PC-9 (cell line): ENCODE results near the gene AOC3. TPM values are rescaled to one million over a fixed set of nuclear protein-coding genes. Genes with fewer than 3 reads are reported as not detected.

Experiments used
- BruUV-seq: library from RNA; stranded (reverse); fragments of 400-500 nt; replicated peaks from 2 replicates; lab custom pipeline; 2021; lab: Mats Ljungman, UMichigan
- CTCF ChIA-PET: fragments of 300-600 bp; sonication (Branson Sonifier 250); formaldehyde crosslinking; loops from one replicate; lab custom pipeline; 2022; ENCODE audit warnings: antibody characterized with exemption; lab: Charles Lee
- POLR2A ChIA-PET: fragments of 300-600 bp; sonication (Branson Sonifier 250); formaldehyde crosslinking; loops from one replicate; lab custom pipeline; 2022; ENCODE audit warnings: antibody characterized with exemption; ENCODE audit not compliant: unreplicated experiment; lab: Charles Lee
- DNase-seq, 2 experiments: peaks; one replicate each; pipeline versions ENCODE4 v3.0.0 to v3.0.0-alpha.2; 2015 to 2022; ENCODE audit warnings: mixed read lengths in 1 of 2
- H2AFZ ChIP-seq: fragments of 200-600 bp; sonication (generic); 2 replicates; pipeline ENCODE4 v1.8.1; 2017; ENCODE audit warnings: antibody characterized with exemption
- H3F3A ChIP-seq: fragments of 200-600 bp; sonication (generic); 2 replicates; pipeline ENCODE4 v1.8.1; 2017; ENCODE audit warnings: antibody characterized with exemption, mild to moderate bottlenecking, low read depth; ENCODE audit not compliant: insufficient read depth
- H3K27ac ChIP-seq: fragments of 200-600 bp; sonication (generic); 2 replicates; pipeline ENCODE4 v1.6.1; 2016; ENCODE audit warnings: mixed run types
- H3K27me3 ChIP-seq: fragments of 200-600 bp; sonication (generic); 2 replicates; pipeline ENCODE4 v1.6.1; 2016; ENCODE audit warnings: low read depth, mixed run types; ENCODE audit not compliant: insufficient read depth
- H3K36me3 ChIP-seq: fragments of 200-600 bp; sonication (generic); 2 replicates; pipeline ENCODE4 v1.6.1; 2016; ENCODE audit warnings: low read depth, mixed run types
- H3K4me1 ChIP-seq: fragments of 200-600 bp; sonication (generic); replicated peaks from 2 replicates; pipeline ENCODE4 v1.6.1; 2016; ENCODE audit warnings: mixed run types; ENCODE audit not compliant: insufficient read depth
- H3K4me2 ChIP-seq: fragments of 200-600 bp; sonication (generic); 2 replicates; pipeline ENCODE4 v1.6.1; 2017; ENCODE audit warnings: mixed run types
- H3K4me3 ChIP-seq: fragments of 200-600 bp; sonication (generic); 2 replicates; pipeline ENCODE4 v1.6.1; 2016; ENCODE audit warnings: mixed run types
- H3K79me2 ChIP-seq: fragments of 200-600 bp; sonication (generic); 2 replicates; pipeline ENCODE4 v1.6.1; 2017; ENCODE audit warnings: low read depth, mixed run types
- H3K9me2 ChIP-seq: fragments of 200-600 bp; sonication (generic); 2 replicates; pipeline ENCODE4 v1.8.1; 2017; ENCODE audit warnings: mild to moderate bottlenecking; ENCODE audit not compliant: insufficient read depth
- H3K9me3 ChIP-seq: fragments of 200-600 bp; sonication (generic); 2 replicates; pipeline ENCODE4 v1.8.1; 2016; ENCODE audit warnings: low read depth; ENCODE audit not compliant: insufficient read depth
- H4K20me1 ChIP-seq: fragments of 200-600 bp; sonication (generic); 2 replicates; pipeline ENCODE4 v1.8.1; 2017; ENCODE audit not compliant: insufficient read depth
- CTCF ChIP-seq: fragments of 200-600 bp; sonication (generic); conservative IDR thresholded peaks from 2 replicates; pipeline ENCODE4 v1.6.1; 2017; ENCODE audit warnings: mixed run types, antibody characterized with exemption, mild to moderate bottlenecking, moderate library complexity
- EZH2 ChIP-seq: fragments of 200-600 bp; sonication (generic); IDR thresholded peaks from 2 replicates; pipeline ENCODE4 v1.8.0; 2017; ENCODE audit warnings: antibody characterized with exemption, low read depth
- intact Hi-C: fragments of 100-400 bp; cut with micrococcal nuclease; formaldehyde crosslinking; loops from one replicate; pipeline ENCODE4 v1.10.0; 2022; ENCODE audit not compliant: unreplicated experiment
- total RNA-seq: library from RNA; stranded (reverse); gene quantifications from 2 replicates; pipeline ENCODE4 v1.2.3, GENCODE V29; 2021

Gene AOC3
- total RNA-seq, 1 experiment from 2014 or later = 0.98 TPM

DNA sequence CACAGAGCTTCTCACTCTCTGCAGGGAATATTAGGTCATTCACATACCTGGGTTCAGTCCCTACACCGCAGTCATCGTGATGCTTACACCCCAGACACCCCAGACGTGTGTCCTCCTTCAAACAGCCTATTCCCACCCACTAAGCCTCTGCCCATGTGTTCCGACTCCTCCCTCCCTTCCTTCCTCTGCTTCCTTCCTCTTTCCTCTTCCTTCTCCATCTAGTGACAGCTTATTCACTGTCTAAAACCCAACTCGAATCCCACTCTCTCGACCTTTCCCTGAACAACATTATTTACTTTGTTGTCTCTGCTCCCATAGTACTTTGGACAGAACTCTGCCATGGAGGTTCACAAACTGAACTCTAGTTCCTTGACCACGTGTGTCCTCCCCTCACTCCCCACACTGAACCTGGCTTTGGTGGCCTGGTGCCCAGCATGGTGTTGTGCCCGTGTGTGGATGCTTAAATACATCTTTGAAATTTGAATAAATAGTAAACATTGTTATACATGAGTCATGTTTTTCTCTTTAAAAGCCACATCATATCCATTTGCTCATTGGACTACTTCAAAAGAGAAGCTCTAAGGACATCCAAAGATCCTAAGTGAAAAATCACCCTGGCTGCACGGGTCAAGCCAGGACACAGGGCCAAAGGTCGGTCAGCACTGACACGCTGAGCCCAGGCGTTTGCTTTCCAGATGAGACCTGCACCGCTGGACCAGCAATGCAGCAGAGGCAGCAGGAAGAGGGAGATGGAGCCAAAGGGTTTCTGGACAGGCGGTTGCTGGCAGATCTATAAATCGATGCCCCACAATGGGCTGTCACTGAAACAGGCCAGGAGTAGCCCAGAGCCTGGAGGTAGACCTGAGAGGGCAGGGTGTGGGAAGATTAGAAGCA is 35.5 kb downstream of the AOC3 start:
- intact Hi-C loops = no loop called here
- Histone ChIP-seq H3K4me1 (no peaks in the 10 kb centered on the region), H3K4me3 (no peak overlapping the region), H3K4me2 (no peak overlapping the region), H3K9me2 (no peaks in the 10 kb centered on the region), H3K79me2 (no peaks in the 10 kb centered on the region), H3K9me3 (no peaks in the 10 kb centered on the region), H3K27ac (no peak overlapping the region), H4K20me1 (no peaks in the 10 kb centered on the region), H3K27me3 (no peaks in the 10 kb centered on the region), H3F3A (peaks cover 4% of the 10 kb centered on the region; the same call in 1 of the 2 replicates), H2AFZ (no peak overlapping the region), H3K36me3 (no peaks in the 10 kb centered on the region)
- DNase-seq = no peak
- no TSS peak for BruUV-seq
- CTCF ChIA-PET = no interaction called here
- no peak for TF ChIP-seq CTCF
- no peak for TF ChIP-seq EZH2
- POLR2A ChIA-PET = no interaction called here

DNA sequence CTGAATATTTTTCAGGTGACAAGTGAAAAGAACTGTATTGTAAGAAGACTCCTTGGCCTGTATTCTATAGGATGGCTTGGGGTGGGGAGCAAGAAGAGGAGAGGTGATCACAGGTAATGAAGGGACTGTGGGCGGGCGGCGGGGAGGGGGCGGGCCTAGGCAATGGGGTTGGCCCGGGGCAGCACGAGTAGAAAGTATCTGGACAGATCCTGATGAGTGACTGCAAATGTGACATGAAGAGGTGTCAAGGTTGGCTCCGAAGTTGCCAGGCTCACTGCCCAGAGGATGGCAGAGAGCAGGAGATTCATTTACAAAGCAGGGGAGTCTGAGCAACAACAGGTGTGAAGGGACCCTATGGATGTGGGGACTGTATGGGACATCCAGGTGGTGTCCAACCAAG is 38.8 kb downstream of the AOC3 start:
- intact Hi-C loops = no loop called here
- no peak for DNase-seq
- H3K9me2 ChIP-seq = no peaks in the 10 kb centered on the region
- H3F3A ChIP-seq = peaks cover 2% of the 10 kb centered on the region; the same call in 1 of the 2 replicates
- TF ChIP-seq EZH2 (no peak), CTCF (no peak)
- no peaks in the 10 kb centered on the region for H3K27me3 ChIP-seq
- H3K9me3 ChIP-seq = no peaks in the 10 kb centered on the region
- no peaks in the 10 kb centered on the region for H3K79me2 ChIP-seq
- H4K20me1 ChIP-seq = no peaks in the 10 kb centered on the region
- H2AFZ ChIP-seq = no peak overlapping the region
- no peak overlapping the region for H3K4me3 ChIP-seq
- ChIA-PET POLR2A (no interaction called here), CTCF (no interaction called here)
- H3K4me1 ChIP-seq = peaks cover 4% of the 10 kb centered on the region
- no peak overlapping the region for H3K27ac ChIP-seq
- no peak overlapping the region for H3K4me2 ChIP-seq
- BruUV-seq = no TSS peak
- H3K36me3 ChIP-seq = no peaks in the 10 kb centered on the region

- Histone ChIP-seq H3K79me2 (no peaks in the 10 kb centered on the region), H4K20me1 (no peaks in the 10 kb centered on the region), H3K36me3 (no peaks in the 10 kb centered on the region), H3K4me2 (no peak overlapping the region), H3F3A (peaks cover 11% of the 10 kb centered on the region), H3K9me3 (no peaks in the 10 kb centered on the region), H2AFZ (no peak overlapping the region), H3K27ac (no peak overlapping the region), H3K4me1 (peaks cover 12% of the 10 kb centered on the region), H3K27me3 (no peaks in the 10 kb centered on the region), H3K4me3 (no peak overlapping the region), H3K9me2 (no peaks in the 10 kb centered on the region)
- no peak for DNase-seq
- ChIA-PET POLR2A (no interaction called here), CTCF (no interaction called here)
- intact Hi-C loops = no loop called here
- TF ChIP-seq EZH2 (no peak), CTCF (no peak)
- BruUV-seq = no TSS peak
These were observed 40.6 kb downstream of the AOC3 start for GRCh38 chr17:42891539-42892152.
